PC-9 (cell line): Measurements from ENCODE around the gene VGLL4.

Source experiments
- EZH2 ChIP-seq: fragments of 200-600 bp; sonication (generic); IDR thresholded peaks from 2 replicates; pipeline ENCODE4 v1.8.0; 2017; ENCODE audit warnings: antibody characterized with exemption, low read depth
- TF ChIP-seq, protein P1 (sequence below): fragments of 200-600 bp; sonication (generic); conservative IDR thresholded peaks from 2 replicates; pipeline ENCODE4 v1.6.1; 2017; ENCODE audit warnings: mixed run types, antibody characterized with exemption, mild to moderate bottlenecking, moderate library complexity

GRCh38 chr3:11621077-11621476 lies 22.6 kb downstream of the VGLL4 start:
- TF ChIP-seq, protein P1, sequence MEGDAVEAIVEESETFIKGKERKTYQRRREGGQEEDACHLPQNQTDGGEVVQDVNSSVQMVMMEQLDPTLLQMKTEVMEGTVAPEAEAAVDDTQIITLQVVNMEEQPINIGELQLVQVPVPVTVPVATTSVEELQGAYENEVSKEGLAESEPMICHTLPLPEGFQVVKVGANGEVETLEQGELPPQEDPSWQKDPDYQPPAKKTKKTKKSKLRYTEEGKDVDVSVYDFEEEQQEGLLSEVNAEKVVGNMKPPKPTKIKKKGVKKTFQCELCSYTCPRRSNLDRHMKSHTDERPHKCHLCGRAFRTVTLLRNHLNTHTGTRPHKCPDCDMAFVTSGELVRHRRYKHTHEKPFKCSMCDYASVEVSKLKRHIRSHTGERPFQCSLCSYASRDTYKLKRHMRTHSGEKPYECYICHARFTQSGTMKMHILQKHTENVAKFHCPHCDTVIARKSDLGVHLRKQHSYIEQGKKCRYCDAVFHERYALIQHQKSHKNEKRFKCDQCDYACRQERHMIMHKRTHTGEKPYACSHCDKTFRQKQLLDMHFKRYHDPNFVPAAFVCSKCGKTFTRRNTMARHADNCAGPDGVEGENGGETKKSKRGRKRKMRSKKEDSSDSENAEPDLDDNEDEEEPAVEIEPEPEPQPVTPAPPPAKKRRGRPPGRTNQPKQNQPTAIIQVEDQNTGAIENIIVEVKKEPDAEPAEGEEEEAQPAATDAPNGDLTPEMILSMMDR, result no peak
- no peak for TF ChIP-seq EZH2
